IMR-90 (cell line): ENCODE data around the gene ARMH1. TPM values are rescaled to one million over a fixed set of nuclear protein-coding genes. Genes with fewer than 3 reads are reported as not detected.

ENCODE experiments used
- ATAC-seq: fragments of 200-7000 bp; cut with Tn5 transposase; 2 replicates; pipeline ENCODE4 v1.9.1; 2020; ENCODE audit warnings: low read depth, mild to moderate bottlenecking, moderate library complexity
- BruUV-seq: library from RNA; stranded (reverse); fragments of 400-500 nt; replicated peaks from 2 replicates; lab custom pipeline; 2021; lab: Mats Ljungman, UMichigan
- CTCF ChIA-PET: fragments of 300-600 bp; formaldehyde crosslinking; extraction: SDS; loops from one replicate; lab custom pipeline; 2021; ENCODE audit warnings: antibody characterized with exemption; lab: Yijun Ruan, JAX
- POLR2A ChIA-PET: fragments of 300-600 bp; sonication (Branson Sonifier 250); formaldehyde crosslinking; loops from one replicate; lab custom pipeline; 2022; ENCODE audit warnings: antibody characterized with exemption; ENCODE audit not compliant: unreplicated experiment; lab: Charles Lee
- DNase-seq: peaks from one replicate; pipeline ENCODE4 v3.0.0; 2013
- H2AFZ ChIP-seq: replicated peaks from 2 replicates; pipeline ENCODE3; 2013; ENCODE audit warnings: low read length, mild to moderate bottlenecking; ENCODE audit not compliant: poor library complexity
- H2AK5ac ChIP-seq: 2 replicates; pipeline ENCODE4 v1.6.1; 2013; ENCODE audit warnings: low read depth, low read length, inconsistent platforms
- H2AK9ac ChIP-seq: replicated peaks from 2 replicates; pipeline ENCODE3; 2013; ENCODE audit warnings: mild to moderate bottlenecking, low read depth, low read length, moderate library complexity; ENCODE audit not compliant: poor library complexity
- H2BK120ac ChIP-seq: 2 replicates; pipeline ENCODE4 v1.6.1; 2013; ENCODE audit warnings: low read depth, low read length, inconsistent platforms
- H2BK15ac ChIP-seq: 3 replicates; pipeline ENCODE4 v1.6.1; 2013; ENCODE audit warnings: low read depth, low read length, inconsistent platforms
- H2BK20ac ChIP-seq: 2 replicates; pipeline ENCODE4 v1.6.1; 2013; ENCODE audit warnings: low read depth, mild to moderate bottlenecking, inconsistent platforms, low read length, moderate library complexity
- H2BK5ac ChIP-seq: 2 replicates; pipeline ENCODE4 v1.6.1; 2013; ENCODE audit warnings: mild to moderate bottlenecking, low read depth, low read length, inconsistent platforms; ENCODE audit not compliant: poor library complexity, severe bottlenecking
- H3K14ac ChIP-seq: replicated peaks from 2 replicates; pipeline ENCODE4 v1.6.1; 2013; ENCODE audit warnings: low read depth, low read length, inconsistent platforms
- H3K18ac ChIP-seq: 2 replicates; pipeline ENCODE4 v1.6.1; 2013; ENCODE audit warnings: low read depth, low read length, control low read depth
- H3K23ac ChIP-seq: 2 replicates; pipeline ENCODE4 v1.6.1; 2013; ENCODE audit warnings: low read depth, low read length, inconsistent platforms
- H3K27ac ChIP-seq: 2 replicates; pipeline ENCODE4 v1.5.1; 2013; ENCODE audit warnings: mild to moderate bottlenecking, control low read depth, low read length; ENCODE audit not compliant: insufficient read depth
- H3K27me3 ChIP-seq: 2 replicates; pipeline ENCODE4 v1.6.1; 2013; ENCODE audit warnings: low read length; ENCODE audit not compliant: control insufficient read depth, insufficient read depth
- H3K36me3 ChIP-seq: 2 replicates; pipeline ENCODE4 v1.6.1; 2013; ENCODE audit warnings: low read length, mixed read lengths; ENCODE audit not compliant: control insufficient read depth, insufficient read depth
- H3K4ac ChIP-seq: 2 replicates; pipeline ENCODE4 v1.6.1; 2013; ENCODE audit warnings: low read depth, low read length, inconsistent platforms
- H3K4me1 ChIP-seq: 2 replicates; pipeline ENCODE4 v1.6.1; 2013; ENCODE audit warnings: low read length, mixed read lengths; ENCODE audit not compliant: control insufficient read depth, insufficient read depth
- H3K4me2 ChIP-seq: 2 replicates; pipeline ENCODE4 v1.6.1; 2013; ENCODE audit warnings: low read depth, mild to moderate bottlenecking, control low read depth, low read length, moderate library complexity
- H3K4me3 ChIP-seq: 2 replicates; pipeline ENCODE4 v1.5.1; 2013; ENCODE audit warnings: low read depth, mild to moderate bottlenecking, control low read depth, low read length, moderate library complexity; ENCODE audit not compliant: insufficient read depth
- H3K56ac ChIP-seq: 2 replicates; pipeline ENCODE4 v1.6.1; 2013; ENCODE audit warnings: low read length, inconsistent platforms; ENCODE audit not compliant: insufficient read depth; ENCODE audit errors: extremely low read depth
- H3K79me1 ChIP-seq, 2 experiments: 2 replicates each; pipeline ENCODE4 v1.6.1; 2013; ENCODE audit warnings: low read length in 2 of 2, inconsistent platforms in 1 of 2, low read depth in 1 of 2
- H3K9ac ChIP-seq: 2 replicates; pipeline ENCODE4 v1.6.1; 2013; ENCODE audit warnings: low read depth, low read length, control low read depth
- H3K9me1 ChIP-seq: 2 replicates; pipeline ENCODE4 v1.6.1; 2013; ENCODE audit warnings: low read length, inconsistent platforms; ENCODE audit not compliant: insufficient read depth
- H3K9me3 ChIP-seq: 2 replicates; pipeline ENCODE4 v1.6.1; 2013; ENCODE audit warnings: low read length; ENCODE audit not compliant: control insufficient read depth, insufficient read depth
- H4K20me1 ChIP-seq: 2 replicates; pipeline ENCODE4 v1.6.1; 2013; ENCODE audit warnings: low read length, inconsistent platforms; ENCODE audit not compliant: insufficient read depth
- H4K5ac ChIP-seq: 2 replicates; pipeline ENCODE4 v1.6.1; 2013; ENCODE audit warnings: mild to moderate bottlenecking, low read depth, low read length, control low read depth
- H4K8ac ChIP-seq, 2 experiments: 2 replicates each; pipeline ENCODE4 v1.6.1; 2013; ENCODE audit warnings: low read depth in 2 of 2, low read length in 2 of 2, control low read depth in 1 of 2, inconsistent platforms in 1 of 2
- H4K91ac ChIP-seq: 2 replicates; pipeline ENCODE4 v1.6.1; 2013; ENCODE audit warnings: low read depth, low read length, inconsistent platforms; ENCODE audit not compliant: insufficient read depth
- RFX5 ChIP-seq: IDR thresholded peaks from 2 replicates; pipeline ENCODE4 v1.8.0; 2012; ENCODE audit warnings: low read depth, mild to moderate bottlenecking, low read length, moderate library complexity
- WGBS, 2 experiments: methylation state at CpG; one replicate each; pipeline versions ENCODE4 v1.1.5 to v1.1.7; 2013; ENCODE audit warnings: missing lambda C conversion rate in 2 of 2; ENCODE audit not compliant: insufficient read length in 1 of 2; ENCODE audit errors: extremely low coverage in 2 of 2; 5-methylcytosine and 5-hydroxymethylcytosine counted together
- dilution Hi-C: fragments of 300-500 bp; cut with HindIII; formaldehyde crosslinking; loops from one replicate; pipeline ENCODE4 v1.14.3; 2018; ENCODE audit warnings: low sequenced_read_pairs; ENCODE audit not compliant: unreplicated experiment
- in situ Hi-C: fragments of 300-500 bp; cut with MboI; formaldehyde crosslinking; loops from 3 replicates; pipeline ENCODE4 v1.14.3; 2019; ENCODE audit warnings: low sequenced_read_pairs, inconsistent platforms, mixed read lengths
- intact Hi-C: fragments of 100-400 bp; cut with micrococcal nuclease; formaldehyde crosslinking; loops from 2 replicates; pipeline ENCODE4 v1.10.0; 2022
- polyA plus RNA-seq, 3 experiments: library from polyadenylated mRNA; depleted of rRNA; stranded (reverse); fragments of >200 nt; gene quantifications; 2 replicates each; pipeline ENCODE4 v1.2.3, GENCODE V29; 2012; ENCODE audit warnings: low replicate concordance in 1 of 3
- total RNA-seq: library from RNA; depleted of rRNA; stranded (reverse); fragments of >200 nt; gene quantifications from 2 replicates; pipeline ENCODE4 v1.2.3, GENCODE V29; 2012

The ARMH1 gene
- total and polyA plus RNA-seq, 2 of the 4 experiments (the other 2 are of a cell fraction) = 0.36 to 0.72 TPM

DNA sequence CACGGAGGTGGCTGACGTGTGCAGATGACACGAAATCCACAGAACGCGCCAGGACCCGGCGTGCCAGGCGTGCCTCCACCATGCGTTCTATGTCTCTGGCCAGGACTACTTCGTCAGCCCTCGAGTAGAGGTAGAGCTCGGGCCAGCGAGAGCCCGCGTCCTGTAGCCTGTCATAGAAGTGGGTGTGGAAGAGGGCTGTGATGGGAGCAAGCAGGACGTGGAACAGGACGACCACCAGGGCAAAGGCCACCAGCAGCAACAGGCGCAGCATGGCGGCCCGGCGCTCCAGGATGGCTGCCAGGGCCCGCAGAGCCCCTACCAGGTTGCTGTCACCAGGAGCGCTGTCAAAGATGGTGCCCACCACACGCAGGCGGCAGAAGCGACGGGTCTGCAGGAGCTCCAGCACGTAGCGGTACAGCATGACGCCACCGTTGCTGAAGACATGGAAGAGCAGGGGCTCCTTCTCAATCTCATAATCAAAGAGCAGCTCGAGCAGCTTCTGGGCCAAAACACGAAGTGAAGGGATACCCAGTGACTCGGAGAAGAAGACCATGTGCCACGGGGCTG is 19.8 kb upstream of the ARMH1 start:
- intact Hi-C loops (loop anchor here (5.0 kb wide), 1 partner anchor 327 kb away; no protein-coding TSS in a partner anchor), in situ Hi-C loops (loop anchor here (5.0 kb wide), 2 partner anchors 47 to 277 kb away; no protein-coding TSS in a partner anchor), dilution Hi-C loops (no loop called here)
- H3K23ac ChIP-seq = no peak overlapping the region
- no peak overlapping the region for H2AK9ac ChIP-seq
- ATAC-seq (no peak), DNase-seq (no peak)
- H3K9me1 ChIP-seq = no peaks in the 10 kb centered on the region
- no peak overlapping the region for H3K4me3 ChIP-seq
- no peak overlapping the region for H3K18ac ChIP-seq
- no peak overlapping the region for H4K5ac ChIP-seq
- no peaks in the 10 kb centered on the region for H3K9me3 ChIP-seq
- POLR2A ChIA-PET = no interaction called here
- no peaks in the 10 kb centered on the region for H3K27me3 ChIP-seq
- H2BK5ac ChIP-seq = no peak overlapping the region
- no peak overlapping the region for H3K56ac ChIP-seq
- H3K9ac ChIP-seq = no peak overlapping the region
- no peak overlapping the region for H2BK20ac ChIP-seq
- no peaks in the 10 kb centered on the region for H3K79me1 ChIP-seq
- WGBS, 2 experiments = 92% methylated on average over 14 of the region's 35 CpGs; no CpG with 5 or more reads in 1 of the 2 experiments
- no peak overlapping the region for H3K4ac ChIP-seq
- H4K91ac ChIP-seq = no peak overlapping the region
- H2AK5ac ChIP-seq = no peak overlapping the region
- H2AFZ ChIP-seq = peak overlapping the region; percentile 3
- no TSS peak for BruUV-seq
- H4K8ac ChIP-seq = no peak overlapping the region
- no peak overlapping the region for H3K14ac ChIP-seq
- H2BK15ac ChIP-seq = no peak overlapping the region
- no peak overlapping the region for H2BK120ac ChIP-seq
- 0 out of 2 replicates have a peak, but pooled peaks cover 5% of the 10 kb centered on the region for H4K20me1 ChIP-seq
- CTCF ChIA-PET = no interaction called here
- no peaks in the 10 kb centered on the region for H3K4me1 ChIP-seq
- H3K36me3 ChIP-seq = peaks cover 9% of the 10 kb centered on the region
- no peak for TF ChIP-seq RFX5
- no peak overlapping the region for H3K4me2 ChIP-seq
- H3K27ac ChIP-seq = no peak overlapping the region
